Skeletal muscle tissue (tissue), 4 donors: ENCODE data around the gene PTPRE. TPM values are rescaled to one million over a fixed set of nuclear protein-coding genes. Genes with fewer than 3 reads are reported as not detected.

Experiments used
- H3K27ac ChIP-seq: one replicate; pipeline ENCODE4 v1.7.0; 2013; ENCODE audit warnings: mild to moderate bottlenecking, low read depth, low read length, inconsistent platforms
- H3K27me3 ChIP-seq, 3 donors: one replicate each; pipeline ENCODE4 v1.7.0; 2013; ENCODE audit warnings: low read length in 3 of 3; ENCODE audit not compliant: control insufficient read depth in 3 of 3, insufficient read depth in 3 of 3
- H3K36me3 ChIP-seq, 3 donors: one replicate each; pipeline ENCODE4 v1.7.0; 2013; ENCODE audit warnings: low read length in 3 of 3; ENCODE audit not compliant: control insufficient read depth in 3 of 3, insufficient read depth in 3 of 3
- H3K4me1 ChIP-seq, 3 donors: one replicate each; pipeline ENCODE4 v1.7.0; 2013; ENCODE audit warnings: low read length in 3 of 3, mild to moderate bottlenecking in 3 of 3; ENCODE audit not compliant: control insufficient read depth in 3 of 3, insufficient read depth in 3 of 3
- H3K4me3 ChIP-seq, 3 donors: one replicate each; pipeline ENCODE4 v1.7.0; 2013; ENCODE audit warnings: low read length in 3 of 3
- H3K9ac ChIP-seq, 3 donors: one replicate each; pipeline ENCODE4 v1.7.0; 2013; ENCODE audit warnings: low read length in 3 of 3, mild to moderate bottlenecking in 3 of 3, moderate library complexity in 2 of 3, low read depth in 1 of 3
- H3K9me3 ChIP-seq, 3 donors: one replicate each; pipeline ENCODE4 v1.7.0; 2013; ENCODE audit warnings: low read length in 3 of 3; ENCODE audit not compliant: control insufficient read depth in 3 of 3
- total RNA-seq: library from RNA; depleted of rRNA; stranded (reverse); fragments of >200 nt; gene quantifications from one replicate; pipeline ENCODE4 v1.2.3, GENCODE V29; 2014
- donor health status: Osteomylitis.

The PTPRE gene
- total RNA-seq, 1 donor from 2014 or later, result 7.8 TPM

DNA sequence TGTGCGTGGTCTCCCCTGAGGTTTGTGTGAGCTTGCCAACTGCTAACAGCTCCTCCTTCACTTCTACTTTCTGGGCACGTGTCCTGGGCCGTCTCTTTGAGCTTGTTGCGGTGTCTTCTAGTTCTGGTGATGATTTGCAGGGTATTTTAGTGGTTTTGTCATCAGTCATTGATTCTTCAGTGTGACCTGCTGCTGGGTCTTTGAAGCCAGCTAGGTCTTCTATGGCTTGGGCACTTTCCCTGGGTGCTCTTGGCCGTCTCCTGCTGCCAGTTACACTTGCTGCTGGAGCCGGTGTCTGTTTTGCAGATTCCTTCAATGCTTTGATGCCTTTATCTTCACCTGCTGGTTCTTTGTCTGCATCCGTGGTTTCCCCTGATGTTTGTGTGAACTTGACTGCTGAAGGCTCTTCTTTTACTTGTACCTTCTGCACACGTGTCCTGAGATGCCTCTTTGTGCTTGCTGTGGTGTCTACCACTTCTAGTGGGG, 196.4 kb downstream of the PTPRE start:
- Histone ChIP-seq H3K27me3 (peaks cover 0 to 4% (median 0%) of the 10 kb centered on the region in 3 donors), H3K36me3 (no peaks in the 10 kb centered on the region), H3K4me3 (no peak overlapping the region), H3K9me3 (no peaks in the 10 kb centered on the region), H3K9ac (no peak overlapping the region), H3K27ac (no peak overlapping the region), H3K4me1 (no peaks in the 10 kb centered on the region)

GRCh38 chr10:128105383-128105782, 198.5 kb downstream of the PTPRE start:
- no peak overlapping the region for H3K4me3 ChIP-seq
- H3K4me1 ChIP-seq, result no peaks in the 10 kb centered on the region
- no peaks in the 10 kb centered on the region for H3K36me3 ChIP-seq
- peaks cover 0 to 4% (median 0%) of the 10 kb centered on the region in 3 donors for H3K27me3 ChIP-seq
- no peak overlapping the region for H3K9ac ChIP-seq
- H3K27ac ChIP-seq, result no peak overlapping the region
- H3K9me3 ChIP-seq, result no peaks in the 10 kb centered on the region

DNA sequence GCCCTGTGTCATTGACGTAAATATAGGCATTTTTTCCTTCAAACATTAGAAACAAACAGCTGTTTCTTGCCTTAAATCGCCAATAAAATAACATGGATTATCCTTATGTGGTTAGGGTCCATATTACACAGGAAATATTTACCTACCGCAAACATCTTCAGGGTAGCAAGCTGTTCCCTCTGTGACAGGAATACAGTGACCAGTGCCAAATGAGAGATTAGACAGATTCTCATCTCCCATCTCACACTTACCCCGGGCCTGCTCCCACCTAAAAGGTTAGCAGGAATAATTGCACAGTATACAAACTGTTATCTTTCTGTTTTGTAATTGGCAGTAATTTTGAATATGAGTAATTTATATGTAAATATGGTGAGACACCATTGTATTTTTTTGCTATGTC, 202.8 kb downstream of the PTPRE start:
- H3K9me3 ChIP-seq, result no peaks in the 10 kb centered on the region
- H3K27ac ChIP-seq, result no peak overlapping the region
- H3K4me1 ChIP-seq, result no peaks in the 10 kb centered on the region
- H3K9ac ChIP-seq, result no peak overlapping the region
- H3K27me3 ChIP-seq, result peaks cover 0 to 4% (median 0%) of the 10 kb centered on the region in 3 donors
- H3K4me3 ChIP-seq, result no peak overlapping the region
- H3K36me3 ChIP-seq, result no peaks in the 10 kb centered on the region

- Histone ChIP-seq H3K36me3 (no peaks in the 10 kb centered on the region), H3K9me3 (no peaks in the 10 kb centered on the region), H3K27ac (no peak overlapping the region), H3K4me3 (no peak overlapping the region), H3K4me1 (no peaks in the 10 kb centered on the region), H3K9ac (no peak overlapping the region), H3K27me3 (peaks cover 0 to 4% (median 0%) of the 10 kb centered on the region in 3 donors)
Observed at GRCh38 chr10:128110339-128110738, 203.4 kb downstream of the PTPRE start.

DNA sequence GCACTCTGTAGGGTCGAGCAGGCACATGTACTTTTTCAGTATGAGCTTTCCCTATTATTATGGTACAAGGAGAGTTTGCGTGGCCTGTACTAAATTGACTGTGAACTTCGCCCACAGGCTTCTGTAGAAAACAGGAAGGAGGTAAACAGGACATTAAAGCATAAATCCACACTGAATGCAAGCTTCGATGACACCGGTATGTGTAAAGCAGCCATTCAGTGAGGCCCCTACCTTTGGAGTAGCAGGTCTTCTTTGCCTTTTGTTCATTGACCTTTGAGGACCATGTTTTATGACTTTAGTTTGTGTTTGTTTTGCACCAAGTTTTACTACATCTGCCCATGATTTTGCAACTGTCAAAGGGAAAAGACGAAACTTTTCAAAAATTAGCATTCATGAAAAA, 204.8 kb downstream of the PTPRE start:
- H3K27me3 ChIP-seq, result peaks cover 0 to 4% (median 0%) of the 10 kb centered on the region in 3 donors
- H3K9ac ChIP-seq, result no peak overlapping the region
- no peaks in the 10 kb centered on the region for H3K36me3 ChIP-seq
- no peak overlapping the region for H3K27ac ChIP-seq
- no peaks in the 10 kb centered on the region for H3K4me1 ChIP-seq
- no peaks in the 10 kb centered on the region for H3K9me3 ChIP-seq
- H3K4me3 ChIP-seq, result no peak overlapping the region

- H3K36me3 ChIP-seq, result no peaks in the 10 kb centered on the region
Observed at GRCh38 chr10:128113026-128113425, 206.1 kb downstream of the PTPRE start.

GRCh38 chr10:128114901-128115300, 208.0 kb downstream of the PTPRE start:
- Histone ChIP-seq H3K4me3 (no peak overlapping the region), H3K9ac (no peak overlapping the region), H3K27ac (no peak overlapping the region), H3K9me3 (no peaks in the 10 kb centered on the region), H3K27me3 (peaks cover 0 to 5% (median 0%) of the 10 kb centered on the region in 3 donors), H3K4me1 (no peaks in the 10 kb centered on the region), H3K36me3 (no peaks in the 10 kb centered on the region)

More at GRCh38 chr10:128113026-128113425, 206.1 kb downstream of the PTPRE start:
- no peak overlapping the region for H3K27ac ChIP-seq
- H3K27me3 ChIP-seq, result no peaks in the 10 kb centered on the region
- H3K9me3 ChIP-seq, result no peaks in the 10 kb centered on the region
- H3K4me1 ChIP-seq, result no peaks in the 10 kb centered on the region
- no peak overlapping the region for H3K4me3 ChIP-seq
- H3K9ac ChIP-seq, result no peak overlapping the region

DNA sequence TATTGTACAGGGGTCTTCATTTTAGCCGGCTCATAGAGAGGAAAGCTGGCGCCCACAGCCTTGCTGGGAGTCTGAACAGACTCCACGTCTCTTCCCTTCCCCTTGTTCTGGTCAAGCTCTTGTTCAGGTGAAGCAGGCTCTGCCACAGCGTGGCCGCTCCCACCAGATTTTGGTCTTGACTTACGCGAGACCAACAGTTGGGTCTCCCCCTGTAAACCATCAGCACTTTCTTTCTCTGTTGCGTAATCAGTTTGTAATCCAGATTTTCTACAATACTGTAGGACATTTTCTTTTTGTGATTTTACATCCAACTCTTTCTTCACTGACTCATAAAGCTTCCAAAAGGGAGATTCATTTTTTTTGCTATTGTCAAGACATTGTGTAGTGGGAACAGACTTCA, 208.5 kb downstream of the PTPRE start:
- H3K9me3 ChIP-seq, result no peaks in the 10 kb centered on the region
- no peak overlapping the region for H3K27ac ChIP-seq
- no peaks in the 10 kb centered on the region for H3K36me3 ChIP-seq
- no peak overlapping the region for H3K9ac ChIP-seq
- H3K4me1 ChIP-seq, result no peaks in the 10 kb centered on the region
- H3K4me3 ChIP-seq, result no peak overlapping the region
- H3K27me3 ChIP-seq, result peaks cover 0 to 5% (median 0%) of the 10 kb centered on the region in 3 donors

DNA sequence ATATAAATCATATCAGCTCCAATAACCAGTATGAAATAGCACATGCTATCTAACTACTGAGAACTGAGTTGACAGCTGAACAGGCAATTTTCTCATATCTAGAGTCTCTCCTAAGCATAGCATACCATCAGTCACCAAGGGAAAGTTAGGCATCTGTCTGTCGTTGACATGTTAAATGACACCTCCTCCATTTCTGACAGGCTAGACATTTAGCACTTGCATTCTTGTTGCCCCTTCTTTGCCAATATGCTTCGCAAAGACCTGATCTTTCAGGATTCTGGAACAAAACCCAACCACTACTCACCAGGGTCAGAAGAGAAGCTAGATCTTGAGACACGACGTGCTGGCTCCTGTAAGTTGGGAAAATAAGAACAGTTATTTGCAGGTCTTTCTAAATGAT, 209.3 kb downstream of the PTPRE start:
- no peaks in the 10 kb centered on the region for H3K4me1 ChIP-seq
- H3K4me3 ChIP-seq, result no peak overlapping the region
- no peak overlapping the region for H3K9ac ChIP-seq
- H3K36me3 ChIP-seq, result no peaks in the 10 kb centered on the region
- no peak overlapping the region for H3K27ac ChIP-seq
- H3K27me3 ChIP-seq, result peaks cover 0 to 5% (median 0%) of the 10 kb centered on the region in 3 donors
- H3K9me3 ChIP-seq, result no peaks in the 10 kb centered on the region

GRCh38 chr10:128116851-128117615, 210.1 kb downstream of the PTPRE start:
- no peak overlapping the region for H3K9ac ChIP-seq
- no peaks in the 10 kb centered on the region for H3K4me1 ChIP-seq
- H3K36me3 ChIP-seq, result no peaks in the 10 kb centered on the region
- H3K4me3 ChIP-seq, result no peak overlapping the region
- H3K27ac ChIP-seq, result no peak overlapping the region
- no peaks in the 10 kb centered on the region for H3K9me3 ChIP-seq
- peaks cover 0 to 6% (median under 1%) of the 10 kb centered on the region in 3 donors for H3K27me3 ChIP-seq
